Neural cell (in vitro differentiated cells): ENCODE measurements around the gene ATP5F1D. TPM values are rescaled to one million over a fixed set of nuclear protein-coding genes. Genes with fewer than 3 reads are reported as not detected.

ENCODE experiments used
- H2AFZ ChIP-seq: fragments of 200-600, 300-800 bp; sonication (generic), shearing (Covaris generic); 2 replicates; pipeline ENCODE4 v1.6.0; 2014; ENCODE audit warnings: low read depth, mild to moderate bottlenecking, antibody characterized with exemption, low read length, moderate library complexity
- H3F3A ChIP-seq: fragments of 200-600 bp; shearing (Covaris generic); 2 replicates; pipeline ENCODE4 v1.6.1; 2016; ENCODE audit warnings: mild to moderate bottlenecking, moderate library complexity, mixed read lengths, antibody characterized with exemption, low read length; ENCODE audit not compliant: insufficient read depth, poor library complexity, severe bottlenecking
- H3K27ac ChIP-seq: fragments of 200-600, 300-800 bp; sonication (generic), shearing (Covaris generic); 2 replicates; pipeline ENCODE4 v1.5.1; 2014; ENCODE audit warnings: mild to moderate bottlenecking, low read length, moderate library complexity
- H3K27me3 ChIP-seq: fragments of 300-800, 200-600 bp; sonication (generic), shearing (Covaris generic); 2 replicates; pipeline ENCODE4 v1.6.0; 2014; ENCODE audit warnings: mild to moderate bottlenecking, low read depth, low read length, moderate library complexity; ENCODE audit not compliant: insufficient read depth
- H3K36me3 ChIP-seq: fragments of 300-800, 200-600 bp; sonication (generic), shearing (Covaris generic); 2 replicates; pipeline ENCODE4 v1.5.1; 2014; ENCODE audit warnings: mild to moderate bottlenecking, antibody characterized with exemption, low read length, moderate library complexity; ENCODE audit not compliant: insufficient read depth
- H3K4me2 ChIP-seq: fragments of 300-800, 200-600 bp; sonication (generic), shearing (Covaris generic); 2 replicates; pipeline ENCODE4 v1.6.0; 2014; ENCODE audit warnings: mild to moderate bottlenecking, low read length
- H3K4me3 ChIP-seq: fragments of 300-800, 200-600 bp; sonication (generic), shearing (Covaris generic); 2 replicates; pipeline ENCODE4 v1.5.1; 2014; ENCODE audit warnings: mild to moderate bottlenecking, low read length, moderate library complexity
- H3K79me2 ChIP-seq: fragments of 200-600 bp; shearing (Covaris generic); replicated peaks from 2 replicates; pipeline ENCODE4 v1.6.0; 2014; ENCODE audit warnings: mild to moderate bottlenecking, low read length, moderate library complexity; ENCODE audit not compliant: insufficient read depth
- H3K9ac ChIP-seq: fragments of 300-800, 200-600 bp; sonication (generic), shearing (Covaris generic); 2 replicates; pipeline ENCODE4 v1.6.1; 2016; ENCODE audit warnings: mild to moderate bottlenecking, low read length, mixed read lengths
- H3K9me2 ChIP-seq: fragments of 200-600 bp; shearing (Covaris generic); 2 replicates; pipeline ENCODE4 v1.6.1; 2016; ENCODE audit warnings: mild to moderate bottlenecking, low read length, mixed read lengths; ENCODE audit not compliant: insufficient read depth
- H3K9me3 ChIP-seq: fragments of 200-600, 300-800 bp; sonication (generic), shearing (Covaris generic); 2 replicates; pipeline ENCODE4 v1.6.1; 2016; ENCODE audit warnings: mild to moderate bottlenecking, mixed run types, low read length, moderate library complexity, mixed read lengths
- H4K20me1 ChIP-seq: fragments of 200-600 bp; shearing (Covaris generic); 2 replicates; pipeline ENCODE4 v1.6.1; 2016; ENCODE audit warnings: mild to moderate bottlenecking, mixed run types; ENCODE audit not compliant: insufficient read depth
- CTCF ChIP-seq: fragments of 450-650 bp; IDR thresholded peaks from 2 replicates; pipeline ENCODE4 v1.5.1; 2014; ENCODE audit warnings: antibody characterized with exemption, mild to moderate bottlenecking, moderate library complexity; ENCODE audit not compliant: poor library complexity, severe bottlenecking
- EP300 ChIP-seq: fragments of 450-650 bp; conservative IDR thresholded peaks from 2 replicates; pipeline ENCODE4 v1.6.1; 2014; ENCODE audit warnings: antibody characterized with exemption, mild to moderate bottlenecking, moderate library complexity; ENCODE audit not compliant: poor library complexity, severe bottlenecking
- EZH2 ChIP-seq: fragments of 200-600, 300-800 bp; shearing (Covaris generic), sonication (generic); IDR thresholded peaks from 2 replicates; pipeline ENCODE4 v1.6.1; 2014; ENCODE audit warnings: antibody characterized with exemption, low read length, borderline replicate concordance, mild to moderate bottlenecking; ENCODE audit not compliant: insufficient read depth, poor library complexity, severe bottlenecking
- MXI1 ChIP-seq: fragments of 450-650 bp; conservative IDR thresholded peaks from 2 replicates; pipeline ENCODE4 v1.6.1; 2014; ENCODE audit warnings: antibody characterized with exemption, mild to moderate bottlenecking; ENCODE audit not compliant: poor library complexity, severe bottlenecking
- POLR2AphosphoS5 ChIP-seq: IDR thresholded peaks from 2 replicates; pipeline ENCODE4 v1.6.1; 2012
- RAD21 ChIP-seq: fragments of 450-650 bp; conservative IDR thresholded peaks from 2 replicates; pipeline ENCODE4 v1.6.1; 2014; ENCODE audit warnings: antibody characterized with exemption, mild to moderate bottlenecking, moderate library complexity
- REST ChIP-seq: IDR thresholded peaks from 2 replicates; pipeline ENCODE4 v1.6.1; 2012; ENCODE audit warnings: borderline replicate concordance
- SMC3 ChIP-seq: fragments of 450-650 bp; conservative IDR thresholded peaks from 2 replicates; pipeline ENCODE4 v1.6.1; 2014; ENCODE audit warnings: antibody characterized with exemption, mild to moderate bottlenecking, moderate library complexity; ENCODE audit not compliant: poor library complexity
- TAF1 ChIP-seq: IDR thresholded peaks from 2 replicates; pipeline ENCODE4 v1.6.1; 2012; ENCODE audit warnings: low read depth
- polyA plus RNA-seq: library from polyadenylated mRNA; depleted of rRNA; stranded (reverse); fragments of >200 nt; gene quantifications from 2 replicates; pipeline ENCODE4 v1.2.3, GENCODE V29; 2014

Gene ATP5F1D
- polyA plus RNA-seq, 1 donor from 2014 or later: 47.8 TPM

GRCh38 chr19:1271528-1272422, 30.2 kb downstream of the ATP5F1D start:
- Histone ChIP-seq H3K79me2 (peaks cover 37% of the 10 kb centered on the region), H4K20me1 (peaks cover 20% of the 10 kb centered on the region), H3K9me2 (no peaks in the 10 kb centered on the region), H3K36me3 (peaks cover 5% of the 10 kb centered on the region), H3K27me3 (no peaks in the 10 kb centered on the region), H3K27ac (no peak overlapping the region), H3K4me3 (peak overlapping the region; percentile 71), H2AFZ (no peak overlapping the region), H3K9me3 (no peaks in the 10 kb centered on the region), H3F3A (no peaks in the 10 kb centered on the region), H3K4me2 (no peak overlapping the region), H3K9ac (peak overlapping the region; percentile 90)
- TF ChIP-seq SMC3 (no peak), POLR2AphosphoS5 (no peak), EZH2 (no peak), EP300 (no peak), TAF1 (no peak), MXI1 (no peak), CTCF (no peak), RAD21 (no peak), REST (no peak)

GRCh38 chr19:1272423-1273262, 31.1 kb downstream of the ATP5F1D start:
- no peaks in the 10 kb centered on the region for H3K9me3 ChIP-seq
- peaks cover 20% of the 10 kb centered on the region for H4K20me1 ChIP-seq
- TF ChIP-seq TAF1: no peak
- no peak for TF ChIP-seq MXI1
- no peaks in the 10 kb centered on the region for H3F3A ChIP-seq
- H3K79me2 ChIP-seq: peaks cover 34% of the 10 kb centered on the region
- H3K4me2 ChIP-seq: no peak overlapping the region
- H3K36me3 ChIP-seq: peaks cover 5% of the 10 kb centered on the region
- no peak overlapping the region for H2AFZ ChIP-seq
- no peak overlapping the region for H3K27ac ChIP-seq
- H3K4me3 ChIP-seq: no peak overlapping the region
- no peaks in the 10 kb centered on the region for H3K27me3 ChIP-seq
- no peaks in the 10 kb centered on the region for H3K9me2 ChIP-seq
- H3K9ac ChIP-seq: peak overlapping the region; percentile 41
